ENCODE measurements around the gene ATP1A3.

The ATP1A3 gene

GRCh38 chr19:41999071-41999877, 5.2 kb upstream of the ATP1A3 start:
- Histone ChIP-seq H3K36me3 (ENCODE audit: control insufficient read depth in 1 of 2, insufficient read depth in 2 of 2, low read length in 2 of 2) (no peaks in the 10 kb centered on the region), H3K4me3 (ENCODE audit: low read depth, low read length) (peak overlapping the region; percentile 4), H2BK12ac (ENCODE audit: low read length) (no peak overlapping the region), H4K91ac (ENCODE audit: low read depth, low read length) (no peak overlapping the region), H3K4ac (ENCODE audit: low read depth, low read length) (no peak overlapping the region), H3K27ac (ENCODE audit: low read depth, low read length) (no peak overlapping the region), H2AFZ (ENCODE audit: insufficient read depth, low read length, poor library complexity) (no peak overlapping the region), H3K18ac (ENCODE audit: low read length) (no peak overlapping the region), H3K4me2 (ENCODE audit: low read length) (no peak overlapping the region), H3K27me3 (ENCODE audit: insufficient read depth, low read length) (peaks cover 44% of the 10 kb centered on the region), H3K4me1 (ENCODE audit: control insufficient read depth in 1 of 2, insufficient read depth in 2 of 2, low read length in 2 of 2) (no peaks in the 10 kb centered on the region), H3K9ac (ENCODE audit: low read length) (no peak overlapping the region), H2BK5ac (ENCODE audit: low read depth, low read length, poor library complexity) (no peak overlapping the region), H3K9me3 (ENCODE audit: insufficient read depth, low read depth, low read length) (peaks cover 18% of the 10 kb centered on the region), H2AK5ac (ENCODE audit: low read length) (no peak overlapping the region), H4K12ac (ENCODE audit: low read depth, low read length) (no peak overlapping the region), H3K23ac (ENCODE audit: low read length) (no peak overlapping the region), H3K14ac (ENCODE audit: low read length) (no peak overlapping the region), H3K79me1 (ENCODE audit: low read length) (no peaks in the 10 kb centered on the region), H3K79me2 (ENCODE audit: control insufficient read depth, insufficient read depth, low read length, poor library complexity) (no peaks in the 10 kb centered on the region), H4K8ac (ENCODE audit: low read depth, low read length) (no peak overlapping the region), H2BK120ac (ENCODE audit: insufficient read depth, low read length, poor library complexity) (no peak overlapping the region)
- 100% methylated on average over 2 of the region's 55 CpGs for WGBS (ENCODE audit: extremely low coverage, insufficient coverage, insufficient read length)
- DNase-seq = peak in 1 of 2 donors; percentile 3

GRCh38 chr19:41998246-41999020, 4.4 kb upstream of the ATP1A3 start:
- Histone ChIP-seq H3K9ac (ENCODE audit: low read length) (no peak overlapping the region), H2BK120ac (ENCODE audit: insufficient read depth, low read length, poor library complexity) (no peak overlapping the region), H3K27me3 (ENCODE audit: insufficient read depth, low read length) (peaks cover 48% of the 10 kb centered on the region), H2AK5ac (ENCODE audit: low read length) (no peak overlapping the region), H2BK12ac (ENCODE audit: low read length) (no peak overlapping the region), H3K14ac (ENCODE audit: low read length) (no peak overlapping the region), H3K4ac (ENCODE audit: low read depth, low read length) (no peak overlapping the region), H3K79me2 (ENCODE audit: control insufficient read depth, insufficient read depth, low read length, poor library complexity) (no peaks in the 10 kb centered on the region), H3K79me1 (ENCODE audit: low read length) (no peaks in the 10 kb centered on the region), H4K8ac (ENCODE audit: low read depth, low read length) (no peak overlapping the region), H3K9me3 (ENCODE audit: insufficient read depth, low read depth, low read length) (peaks cover 18% of the 10 kb centered on the region), H3K4me1 (ENCODE audit: control insufficient read depth in 1 of 2, insufficient read depth in 2 of 2, low read length in 2 of 2) (no peaks in the 10 kb centered on the region), H4K91ac (ENCODE audit: low read depth, low read length) (no peak overlapping the region), H3K27ac (ENCODE audit: low read depth, low read length) (no peak overlapping the region), H3K18ac (ENCODE audit: low read length) (no peak overlapping the region), H3K36me3 (ENCODE audit: control insufficient read depth in 1 of 2, insufficient read depth in 2 of 2, low read length in 2 of 2) (no peaks in the 10 kb centered on the region), H3K23ac (ENCODE audit: low read length) (no peak overlapping the region), H3K4me3 (ENCODE audit: low read depth, low read length) (no peak overlapping the region), H2BK5ac (ENCODE audit: low read depth, low read length, poor library complexity) (no peak overlapping the region), H3K4me2 (ENCODE audit: low read length) (peak overlapping the region; percentile 35), H2AFZ (ENCODE audit: insufficient read depth, low read length, poor library complexity) (no peak overlapping the region), H4K12ac (ENCODE audit: low read depth, low read length) (no peak overlapping the region)
- WGBS (ENCODE audit: extremely low coverage, insufficient coverage, insufficient read length) = no CpG with 5 or more reads among the region's 64 CpGs
- DNase-seq = peak in 1 of 2 donors; percentile 13

GRCh38 chr19:41997851-41998229, 3.8 kb upstream of the ATP1A3 start:
- H3K14ac ChIP-seq (ENCODE audit: low read length) = no peak overlapping the region
- H4K8ac ChIP-seq (ENCODE audit: low read depth, low read length) = no peak overlapping the region
- H2BK5ac ChIP-seq (ENCODE audit: low read depth, low read length, poor library complexity) = no peak overlapping the region
- H2AFZ ChIP-seq (ENCODE audit: insufficient read depth, low read length, poor library complexity) = no peak overlapping the region
- peaks cover 52% of the 10 kb centered on the region for H3K27me3 ChIP-seq (ENCODE audit: insufficient read depth, low read length)
- H3K4me1 ChIP-seq (ENCODE audit: control insufficient read depth in 1 of 2, insufficient read depth in 2 of 2, low read length in 2 of 2) = no peaks in the 10 kb centered on the region
- no peak overlapping the region for H2AK5ac ChIP-seq (ENCODE audit: low read length)
- no peak overlapping the region for H2BK120ac ChIP-seq (ENCODE audit: insufficient read depth, low read length, poor library complexity)
- no peak overlapping the region for H2BK12ac ChIP-seq (ENCODE audit: low read length)
- no peak overlapping the region for H3K18ac ChIP-seq (ENCODE audit: low read length)
- H3K36me3 ChIP-seq (ENCODE audit: control insufficient read depth in 1 of 2, insufficient read depth in 2 of 2, low read length in 2 of 2) = no peaks in the 10 kb centered on the region
- no peak overlapping the region for H3K4me3 ChIP-seq (ENCODE audit: low read depth, low read length)
- no peak overlapping the region for H3K9ac ChIP-seq (ENCODE audit: low read length)
- H4K12ac ChIP-seq (ENCODE audit: low read depth, low read length) = no peak overlapping the region
- H3K4ac ChIP-seq (ENCODE audit: low read depth, low read length) = no peak overlapping the region
- H3K27ac ChIP-seq (ENCODE audit: low read depth, low read length) = no peak overlapping the region
- no peak for DNase-seq
- H3K79me2 ChIP-seq (ENCODE audit: control insufficient read depth, insufficient read depth, low read length, poor library complexity) = no peaks in the 10 kb centered on the region
- no peak overlapping the region for H3K23ac ChIP-seq (ENCODE audit: low read length)
- H3K9me3 ChIP-seq (ENCODE audit: insufficient read depth, low read depth, low read length) = peaks cover 18% of the 10 kb centered on the region
- WGBS (ENCODE audit: extremely low coverage, insufficient coverage, insufficient read length) = no CpG with 5 or more reads among the region's 14 CpGs
- no peaks in the 10 kb centered on the region for H3K79me1 ChIP-seq (ENCODE audit: low read length)
- H3K4me2 ChIP-seq (ENCODE audit: low read length) = no peak overlapping the region
- H4K91ac ChIP-seq (ENCODE audit: low read depth, low read length) = no peak overlapping the region

- H2AK5ac ChIP-seq (ENCODE audit: low read length) = no peak overlapping the region
- H3K14ac ChIP-seq (ENCODE audit: low read length) = no peak overlapping the region
- H3K18ac ChIP-seq (ENCODE audit: low read length) = no peak overlapping the region
- H4K91ac ChIP-seq (ENCODE audit: low read depth, low read length) = no peak overlapping the region
- H3K79me1 ChIP-seq (ENCODE audit: low read length) = no peaks in the 10 kb centered on the region
- no peak overlapping the region for H2BK120ac ChIP-seq (ENCODE audit: insufficient read depth, low read length, poor library complexity)
- no peak overlapping the region for H2AFZ ChIP-seq (ENCODE audit: insufficient read depth, low read length, poor library complexity)
- peak; percentile 22 to 51 for DNase-seq
- no CpG with 5 or more reads among the region's 35 CpGs for WGBS (ENCODE audit: extremely low coverage, insufficient coverage, insufficient read length)
- no peaks in the 10 kb centered on the region for H3K36me3 ChIP-seq (ENCODE audit: control insufficient read depth in 1 of 2, insufficient read depth in 2 of 2, low read length in 2 of 2)
- H2BK12ac ChIP-seq (ENCODE audit: low read length) = no peak overlapping the region
- no peaks in the 10 kb centered on the region for H3K79me2 ChIP-seq (ENCODE audit: control insufficient read depth, insufficient read depth, low read length, poor library complexity)
- no peak overlapping the region for H3K27ac ChIP-seq (ENCODE audit: low read depth, low read length)
- no peak overlapping the region for H3K4me3 ChIP-seq (ENCODE audit: low read depth, low read length)
- H3K23ac ChIP-seq (ENCODE audit: low read length) = no peak overlapping the region
- H2BK5ac ChIP-seq (ENCODE audit: low read depth, low read length, poor library complexity) = no peak overlapping the region
- H3K9ac ChIP-seq (ENCODE audit: low read length) = no peak overlapping the region
- peaks cover 52% of the 10 kb centered on the region for H3K27me3 ChIP-seq (ENCODE audit: insufficient read depth, low read length)
- H3K4me1 ChIP-seq (ENCODE audit: control insufficient read depth in 1 of 2, insufficient read depth in 2 of 2, low read length in 2 of 2) = no peaks in the 10 kb centered on the region
- no peak overlapping the region for H3K4me2 ChIP-seq (ENCODE audit: low read length)
- H3K4ac ChIP-seq (ENCODE audit: low read depth, low read length) = no peak overlapping the region
- H4K12ac ChIP-seq (ENCODE audit: low read depth, low read length) = no peak overlapping the region
- H3K9me3 ChIP-seq (ENCODE audit: insufficient read depth, low read depth, low read length) = peaks cover 17% of the 10 kb centered on the region
- H4K8ac ChIP-seq (ENCODE audit: low read depth, low read length) = no peak overlapping the region
Measured at GRCh38 chr19:41997121-41997850, 3.3 kb upstream of the ATP1A3 start.

Measured in trophoblast cell (in vitro differentiated cells and primary cell).